Measurements from ENCODE around the gene SLC22A23.

DNA sequence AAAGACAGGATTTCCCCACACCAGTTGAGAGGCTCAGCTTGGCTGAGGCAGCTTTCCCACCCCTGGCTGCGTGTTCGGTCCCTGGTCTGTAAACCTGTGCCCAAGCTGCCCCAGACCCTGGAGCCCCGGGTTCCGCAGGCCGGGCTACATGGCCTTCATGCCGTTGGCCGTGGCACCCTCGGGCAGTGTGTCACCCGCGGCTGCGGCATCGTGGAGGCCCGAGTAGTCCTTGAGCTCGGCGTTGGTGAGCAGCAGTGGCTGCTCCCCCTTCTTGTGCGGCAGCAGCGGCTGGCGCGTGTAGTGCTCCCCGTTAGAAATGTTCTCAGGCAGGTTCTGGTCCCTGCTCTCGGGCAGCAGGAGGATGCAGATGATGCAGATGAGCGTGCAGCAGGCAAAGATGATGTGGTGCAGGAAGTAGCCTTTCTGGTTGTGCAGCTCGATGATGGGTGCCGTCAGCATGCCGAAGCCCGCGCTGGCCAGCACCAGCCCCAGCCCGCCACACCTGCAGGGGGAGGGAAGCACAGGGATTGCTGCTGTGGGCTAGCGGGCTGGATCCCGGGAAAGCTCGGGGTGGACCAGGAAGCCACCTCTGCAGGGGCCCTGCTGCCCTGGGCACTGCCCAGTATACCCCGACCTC is 183.8 kb downstream of the SLC22A23 start:
- TF ChIP-seq, protein P1, sequence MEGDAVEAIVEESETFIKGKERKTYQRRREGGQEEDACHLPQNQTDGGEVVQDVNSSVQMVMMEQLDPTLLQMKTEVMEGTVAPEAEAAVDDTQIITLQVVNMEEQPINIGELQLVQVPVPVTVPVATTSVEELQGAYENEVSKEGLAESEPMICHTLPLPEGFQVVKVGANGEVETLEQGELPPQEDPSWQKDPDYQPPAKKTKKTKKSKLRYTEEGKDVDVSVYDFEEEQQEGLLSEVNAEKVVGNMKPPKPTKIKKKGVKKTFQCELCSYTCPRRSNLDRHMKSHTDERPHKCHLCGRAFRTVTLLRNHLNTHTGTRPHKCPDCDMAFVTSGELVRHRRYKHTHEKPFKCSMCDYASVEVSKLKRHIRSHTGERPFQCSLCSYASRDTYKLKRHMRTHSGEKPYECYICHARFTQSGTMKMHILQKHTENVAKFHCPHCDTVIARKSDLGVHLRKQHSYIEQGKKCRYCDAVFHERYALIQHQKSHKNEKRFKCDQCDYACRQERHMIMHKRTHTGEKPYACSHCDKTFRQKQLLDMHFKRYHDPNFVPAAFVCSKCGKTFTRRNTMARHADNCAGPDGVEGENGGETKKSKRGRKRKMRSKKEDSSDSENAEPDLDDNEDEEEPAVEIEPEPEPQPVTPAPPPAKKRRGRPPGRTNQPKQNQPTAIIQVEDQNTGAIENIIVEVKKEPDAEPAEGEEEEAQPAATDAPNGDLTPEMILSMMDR (conservative IDR thresholded peaks at IDR 0.05 in 1 of 2, IDR thresholded peaks at IDR 0.05 in 1 of 2; ENCODE audit: extremely low read depth in 1 of 2, insufficient read depth in 1 of 2, low read depth in 1 of 2, low read length in 2 of 2) = no peak
- no peak for TF ChIP-seq EZH2 (IDR thresholded peaks at IDR 0.05; ENCODE audit: borderline replicate concordance, low read length)

Measured in mammary epithelial cell (primary cell).